ENCODE data around the gene RPE65. TPM values are rescaled to one million over a fixed set of nuclear protein-coding genes. Genes with fewer than 3 reads are reported as not detected.

The RPE65 gene
- total RNA-seq, 1 donor from 2014 or later: not detected

- Mint-ChIP-seq H3K27ac (no peak overlapping the region), H3K36me3 (peaks cover 10% of the 10 kb centered on the region), H3K4me3 (no peak overlapping the region), H3K9me3 (peaks cover 30% of the 10 kb centered on the region), H3K27me3 (ENCODE audit: insufficient read depth, low read depth) (peaks cover 3% of the 10 kb centered on the region), H3K4me1 (peaks cover 4% of the 10 kb centered on the region)
- H3K79me2 ChIP-seq (ENCODE audit: low read depth): no peaks in the 10 kb centered on the region
- H3K9me3 ChIP-seq (ENCODE audit: low read depth): no peaks in the 10 kb centered on the region
- H3K27me3 ChIP-seq: no peaks in the 10 kb centered on the region
- H2AFZ ChIP-seq (replicated peaks): no peak overlapping the region
- H3K4me3 ChIP-seq: no peak overlapping the region
- H3K4me2 ChIP-seq: no peak overlapping the region
- H3K9ac ChIP-seq: no peak overlapping the region
- H3K36me3 ChIP-seq: no peaks in the 10 kb centered on the region
- DNase-seq (ENCODE audit: low spot score): no peak
- H3K4me1 ChIP-seq: no peaks in the 10 kb centered on the region
- no peaks in the 10 kb centered on the region for H4K20me1 ChIP-seq (ENCODE audit: low read depth)
- no peak overlapping the region for H3K27ac ChIP-seq
- no peak for TF ChIP-seq EZH2phosphoT487 (IDR thresholded peaks at IDR 0.05)
- no peak for TF ChIP-seq CTCF (IDR thresholded peaks at IDR 0.05)
- no peak for TF ChIP-seq EZH2 (IDR thresholded peaks at IDR 0.05)
- no peaks in the 10 kb centered on the region for H3F3A ChIP-seq (ENCODE audit: low read depth)
Measured at GRCh38 chr1:68384872-68385411, 64.8 kb downstream of the RPE65 start.

- Mint-ChIP-seq H3K36me3 (peaks cover 10% of the 10 kb centered on the region), H3K9me3 (peaks cover 31% of the 10 kb centered on the region), H3K27ac (no peak overlapping the region), H3K4me3 (no peak overlapping the region), H3K27me3 (ENCODE audit: insufficient read depth, low read depth) (peaks cover 3% of the 10 kb centered on the region), H3K4me1 (peaks cover 4% of the 10 kb centered on the region)
- TF ChIP-seq EZH2phosphoT487 (IDR thresholded peaks at IDR 0.05) (no peak), CTCF (IDR thresholded peaks at IDR 0.05) (no peak), EZH2 (IDR thresholded peaks at IDR 0.05) (no peak)
- Histone ChIP-seq H3K36me3 (no peaks in the 10 kb centered on the region), H3K9ac (no peak overlapping the region), H3K4me2 (no peak overlapping the region), H3K4me1 (no peaks in the 10 kb centered on the region), H4K20me1 (ENCODE audit: low read depth) (no peaks in the 10 kb centered on the region), H3K9me3 (ENCODE audit: low read depth) (no peaks in the 10 kb centered on the region), H3K4me3 (no peak overlapping the region), H3K79me2 (ENCODE audit: low read depth) (no peaks in the 10 kb centered on the region), H3K27me3 (no peaks in the 10 kb centered on the region), H3F3A (ENCODE audit: low read depth) (no peaks in the 10 kb centered on the region), H3K27ac (no peak overlapping the region), H2AFZ (replicated peaks) (no peak overlapping the region)
- DNase-seq (ENCODE audit: low spot score): no peak
Measured at GRCh38 chr1:68384321-68384813, 65.4 kb downstream of the RPE65 start.

GRCh38 chr1:68383092-68383491 is 66.7 kb downstream of the RPE65 start:
- Mint-ChIP-seq H3K9me3 (peaks cover 29% of the 10 kb centered on the region), H3K4me1 (peaks cover 5% of the 10 kb centered on the region), H3K36me3 (peaks cover 10% of the 10 kb centered on the region), H3K4me3 (no peak overlapping the region), H3K27me3 (ENCODE audit: insufficient read depth, low read depth) (peaks cover 3% of the 10 kb centered on the region), H3K27ac (no peak overlapping the region)
- no peaks in the 10 kb centered on the region for H3K9me3 ChIP-seq (ENCODE audit: low read depth)
- no peak overlapping the region for H3K27ac ChIP-seq
- H3K4me3 ChIP-seq: no peak overlapping the region
- H3K9ac ChIP-seq: no peak overlapping the region
- no peak for DNase-seq (ENCODE audit: low spot score)
- no peaks in the 10 kb centered on the region for H4K20me1 ChIP-seq (ENCODE audit: low read depth)
- H3K4me1 ChIP-seq: no peaks in the 10 kb centered on the region
- H3F3A ChIP-seq (ENCODE audit: low read depth): no peaks in the 10 kb centered on the region
- H2AFZ ChIP-seq (replicated peaks): no peak overlapping the region
- no peaks in the 10 kb centered on the region for H3K36me3 ChIP-seq
- TF ChIP-seq EZH2 (IDR thresholded peaks at IDR 0.05) (no peak), EZH2phosphoT487 (IDR thresholded peaks at IDR 0.05) (no peak), CTCF (IDR thresholded peaks at IDR 0.05) (no peak)
- no peaks in the 10 kb centered on the region for H3K79me2 ChIP-seq (ENCODE audit: low read depth)
- no peaks in the 10 kb centered on the region for H3K27me3 ChIP-seq
- H3K4me2 ChIP-seq: no peak overlapping the region

Data from neural progenitor cell (in vitro differentiated cells).